HCT116 (cell line): ENCODE measurements around the gene NLRP7. TPM values are rescaled to one million over a fixed set of nuclear protein-coding genes. Genes with fewer than 3 reads are reported as not detected.

ENCODE experiments used
- ATAC-seq: fragments of 200-7000 bp; cut with Tn5 transposase; 2 replicates; pipeline ENCODE4 v1.9.1; 2020; ENCODE audit warnings: mild to moderate bottlenecking, moderate library complexity
- BruUV-seq: library from RNA; stranded (reverse); fragments of 400-500 nt; replicated peaks from 2 replicates; lab custom pipeline; 2021; lab: Mats Ljungman, UMichigan
- CTCF ChIA-PET: fragments of 300-600 bp; sonication (Branson Sonifier 250); formaldehyde crosslinking; loops from one replicate; lab custom pipeline; 2021; ENCODE audit warnings: antibody characterized with exemption; lab: Charles Lee
- POLR2A ChIA-PET: fragments of 300-600, 350-600 bp; sonication (Branson Sonifier 250); formaldehyde crosslinking; loops from one replicate; lab custom pipeline; 2021; ENCODE audit warnings: antibody characterized with exemption; lab: Charles Lee
- RAD21 ChIA-PET, 2 experiments: fragments of 300-600 bp; sonication (Branson Sonifier 250); formaldehyde crosslinking; loops; one replicate each; lab custom pipeline; 2023; ENCODE audit warnings: low total read pairs in 2 of 2; ENCODE audit not compliant: uncharacterized antibody in 2 of 2, unreplicated experiment in 2 of 2, low non-redundant PET in 1 of 2; lab: Charles Lee
- DNase-seq: peaks from one replicate; pipeline ENCODE4 v3.0.0-alpha.2; 2010; ENCODE audit warnings: low read depth, low spot score
- H2AFZ ChIP-seq: fragments of 200-600 bp; shearing (Covaris generic), sonication (generic); 2 replicates; pipeline ENCODE4 v1.6.1; 2017; ENCODE audit warnings: low read depth, mixed run types, mixed read lengths, antibody characterized with exemption, low read length; ENCODE audit not compliant: poor library complexity, severe bottlenecking
- H3K27ac ChIP-seq: 2 replicates; pipeline ENCODE4 v1.5.1; 2012; ENCODE audit warnings: low read depth, low read length
- H3K27me3 ChIP-seq: fragments of 200-600 bp; sonication (generic); 2 replicates; pipeline ENCODE4 v1.6.1; 2016; ENCODE audit warnings: mixed run types, low read length, mixed read lengths; ENCODE audit not compliant: insufficient read depth
- H3K36me3 ChIP-seq, 2 experiments: fragments of 200-500 bp in 1 of 2; fragments of 200-600 bp in 1 of 2; sonication (Bioruptor generic) in 1 of 2; sonication (generic) in 1 of 2; 2 replicates each; pipeline versions ENCODE4 v1.5.1 to v1.6.1; 2014 to 2016; ENCODE audit warnings: low read length in 2 of 2, inconsistent platforms in 1 of 2, mixed read lengths in 1 of 2, mixed run types in 1 of 2; ENCODE audit not compliant: insufficient read depth in 2 of 2, control insufficient read depth in 1 of 2
- H3K4me1 ChIP-seq, 2 experiments: fragments of 200-600 bp in 1 of 2; sonication (generic) in 1 of 2; 2 replicates each; pipeline versions ENCODE4 v1.5.1 to v1.6.1; 2012 to 2017; ENCODE audit warnings: low read length in 2 of 2, inconsistent platforms in 1 of 2, mild to moderate bottlenecking in 1 of 2, mixed read lengths in 1 of 2, mixed run types in 1 of 2, moderate library complexity in 1 of 2; ENCODE audit not compliant: insufficient read depth in 2 of 2, control insufficient read depth in 1 of 2
- H3K4me2 ChIP-seq: fragments of 200-600 bp; sonication (generic); 2 replicates; pipeline ENCODE4 v1.6.1; 2017; ENCODE audit warnings: mixed run types, low read length, mixed read lengths
- H3K4me3 ChIP-seq, 2 experiments: fragments of 200-600 bp in 1 of 2; sonication (generic) in 1 of 2; replicated peaks in 1 of 2; 2 replicates each; pipeline ENCODE4 v1.5.1; 2011 to 2016; ENCODE audit warnings: low read length in 2 of 2, control low read depth in 1 of 2, low read depth in 1 of 2, mild to moderate bottlenecking in 1 of 2, mixed read lengths in 1 of 2, mixed run types in 1 of 2
- H3K79me2 ChIP-seq: fragments of 200-600 bp; sonication (generic); 2 replicates; pipeline ENCODE4 v1.6.1; 2017; ENCODE audit warnings: mild to moderate bottlenecking, mixed run types, low read length, moderate library complexity, mixed read lengths; ENCODE audit not compliant: insufficient read depth
- H3K9ac ChIP-seq: fragments of 200-600 bp; sonication (generic); 2 replicates; pipeline ENCODE4 v1.6.1; 2016; ENCODE audit warnings: low read length, mixed read lengths
- H3K9me2 ChIP-seq: fragments of 200-600 bp; sonication (generic), shearing (Covaris generic); 2 replicates; pipeline ENCODE4 v1.6.1; 2017; ENCODE audit warnings: mixed run types, mild to moderate bottlenecking, moderate library complexity; ENCODE audit not compliant: insufficient read depth
- H3K9me3 ChIP-seq, 2 experiments: fragments of 200-500 bp in 1 of 2; fragments of 200-600 bp in 1 of 2; sonication (Bioruptor generic) in 1 of 2; sonication (generic) in 1 of 2; 2 replicates each; pipeline ENCODE4 v1.6.1; 2014 to 2017; ENCODE audit warnings: low read length in 2 of 2, mixed read lengths in 2 of 2, inconsistent platforms in 1 of 2, low read depth in 1 of 2, mild to moderate bottlenecking in 1 of 2, mixed run types in 1 of 2, moderate library complexity in 1 of 2; ENCODE audit not compliant: control insufficient read depth in 1 of 2, insufficient read depth in 1 of 2
- H4K20me1 ChIP-seq: fragments of 200-600 bp; sonication (generic), shearing (Covaris generic); 2 replicates; pipeline ENCODE4 v1.6.1; 2017; ENCODE audit warnings: mixed run types, mild to moderate bottlenecking, moderate library complexity; ENCODE audit not compliant: insufficient read depth
- CBX3 ChIP-seq: IDR thresholded peaks from 2 replicates; pipeline ENCODE4 v1.6.1; 2012; ENCODE audit warnings: low read depth
- CEBPB ChIP-seq: IDR thresholded peaks from 2 replicates; pipeline ENCODE4 v1.6.1; 2012; ENCODE audit warnings: low read depth
- ELF1 ChIP-seq: IDR thresholded peaks from 2 replicates; pipeline ENCODE4 v1.6.1; 2012; ENCODE audit warnings: low read depth, borderline replicate concordance
- EZH2phosphoT487 ChIP-seq: fragments of 200-600 bp; IDR thresholded peaks from 2 replicates; pipeline ENCODE4 v1.6.1; 2018; ENCODE audit warnings: antibody characterized with exemption, borderline replicate concordance
- FOSL1 ChIP-seq: IDR thresholded peaks from 2 replicates; pipeline ENCODE4 v1.6.1; 2012; ENCODE audit warnings: low read depth
- JUND ChIP-seq: IDR thresholded peaks from 2 replicates; pipeline ENCODE4 v1.6.1; 2012
- POLR2A ChIP-seq: IDR thresholded peaks from 2 replicates; pipeline ENCODE4 v1.7.0; 2011; ENCODE audit warnings: borderline replicate concordance; ENCODE audit not compliant: insufficient read depth, insufficient read length; ENCODE audit errors: extremely low read depth
- POLR2AphosphoS5 ChIP-seq: IDR thresholded peaks from 2 replicates; pipeline ENCODE4 v1.6.1; 2011; ENCODE audit warnings: mild to moderate bottlenecking, low read depth, low read length, moderate library complexity
- RAD21 ChIP-seq: IDR thresholded peaks from 2 replicates; pipeline ENCODE4 v1.6.1; 2012; ENCODE audit warnings: low read depth, mild to moderate bottlenecking
- SIN3A ChIP-seq: IDR thresholded peaks from 2 replicates; pipeline ENCODE4 v1.6.1; 2012; ENCODE audit warnings: low read depth
- YY1 ChIP-seq: IDR thresholded peaks from 2 replicates; pipeline ENCODE4 v1.6.1; 2011; ENCODE audit warnings: low read length, low read depth, moderate library complexity, mild to moderate bottlenecking; ENCODE audit not compliant: insufficient replicate concordance; ENCODE audit errors: extremely low read depth
- ZFX ChIP-seq: fragments of 450-650 bp; IDR thresholded peaks from 2 replicates; pipeline ENCODE4 v1.6.1; 2017
- ZNF274 ChIP-seq: fragments of 200-500 bp; sonication (Bioruptor generic); IDR thresholded peaks from 2 replicates; pipeline ENCODE4 v1.6.1; 2014; ENCODE audit warnings: mild to moderate bottlenecking, low read depth, low read length, inconsistent platforms
- intact Hi-C: fragments of 100-400 bp; cut with micrococcal nuclease; formaldehyde crosslinking; loops from 2 replicates; pipeline ENCODE4 v1.10.0; 2022
- total RNA-seq: library from RNA; stranded (reverse); gene quantifications from one replicate; pipeline ENCODE4 v1.2.1, GENCODE V29; 2021; ENCODE audit not compliant: unreplicated experiment
- TF ChIP-seq, protein P1 (sequence below), 3 experiments: fragments of 200-600 bp in 1 of 3; sonication (generic) in 1 of 3; IDR thresholded peaks in 2 of 3; conservative IDR thresholded peaks in 1 of 3; 2 replicates each; pipeline ENCODE4 v1.5.1; 2012 to 2017; ENCODE audit warnings: low read depth in 2 of 3, low read length in 2 of 3, antibody characterized with exemption in 1 of 3, borderline replicate concordance in 1 of 3, control low read depth in 1 of 3, mild to moderate bottlenecking in 1 of 3, mixed read lengths in 1 of 3, mixed run types in 1 of 3, moderate library complexity in 1 of 3; ENCODE audit not compliant: insufficient read depth in 1 of 3
- TF ChIP-seq, protein P2 (sequence below): IDR thresholded peaks from 2 replicates; pipeline ENCODE4 v1.6.1; 2012; ENCODE audit warnings: low read depth
- TF ChIP-seq, protein P3 (sequence below): IDR thresholded peaks from 2 replicates; pipeline ENCODE4 v1.6.1; 2011; ENCODE audit warnings: mild to moderate bottlenecking, low read length, moderate library complexity; ENCODE audit not compliant: insufficient replicate concordance; ENCODE audit errors: extremely low read depth

Gene NLRP7
- total RNA-seq, 1 experiment from 2014 or later = not detected

DNA sequence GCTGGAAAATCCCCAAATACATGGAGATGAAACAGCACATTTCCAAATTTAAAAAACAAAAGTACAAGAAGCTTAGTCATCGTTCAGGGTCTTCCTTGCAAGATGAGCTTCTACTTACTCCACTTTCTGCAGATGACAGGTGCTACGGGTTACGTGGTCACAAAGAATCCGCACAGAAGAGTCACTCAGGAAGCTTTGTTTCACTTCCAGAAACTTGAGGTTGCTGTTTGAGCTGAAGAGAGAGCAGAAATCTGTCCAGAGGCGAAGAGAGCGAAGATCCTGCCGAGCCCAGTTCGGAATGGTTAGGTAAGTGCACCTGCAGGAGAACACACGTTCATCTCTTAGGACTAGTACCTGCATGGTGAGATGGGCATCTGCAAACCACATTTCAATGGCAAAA, 9.4 kb downstream of the NLRP7 start:
- Histone ChIP-seq H4K20me1 (no peaks in the 10 kb centered on the region), H3K4me1 (no peaks in the 10 kb centered on the region), H3K4me3 (no peak overlapping the region), H3K27me3 (peaks cover 3% of the 10 kb centered on the region; the same call in 1 of the 2 replicates), H3K79me2 (no peaks in the 10 kb centered on the region), H3K9me3 (no peaks in the 10 kb centered on the region), H3K4me2 (no peak overlapping the region), H3K36me3 (no peaks in the 10 kb centered on the region)
- ChIA-PET RAD21 (interaction anchor here in 1 of 2 experiments (0.7 kb wide), 1 partner anchor 22 kb away, joined by 5 read pairs; no protein-coding TSS in a partner anchor), POLR2A (interaction anchor here (0.7 kb wide), 1 partner anchor 67 kb away, joined by 3 read pairs; no protein-coding TSS in a partner anchor)
- no TSS peak for BruUV-seq
- no peak for TF ChIP-seq EZH2phosphoT487
- no peak for TF ChIP-seq SIN3A
- TF ChIP-seq POLR2A = no peak
- TF ChIP-seq, protein P1, sequence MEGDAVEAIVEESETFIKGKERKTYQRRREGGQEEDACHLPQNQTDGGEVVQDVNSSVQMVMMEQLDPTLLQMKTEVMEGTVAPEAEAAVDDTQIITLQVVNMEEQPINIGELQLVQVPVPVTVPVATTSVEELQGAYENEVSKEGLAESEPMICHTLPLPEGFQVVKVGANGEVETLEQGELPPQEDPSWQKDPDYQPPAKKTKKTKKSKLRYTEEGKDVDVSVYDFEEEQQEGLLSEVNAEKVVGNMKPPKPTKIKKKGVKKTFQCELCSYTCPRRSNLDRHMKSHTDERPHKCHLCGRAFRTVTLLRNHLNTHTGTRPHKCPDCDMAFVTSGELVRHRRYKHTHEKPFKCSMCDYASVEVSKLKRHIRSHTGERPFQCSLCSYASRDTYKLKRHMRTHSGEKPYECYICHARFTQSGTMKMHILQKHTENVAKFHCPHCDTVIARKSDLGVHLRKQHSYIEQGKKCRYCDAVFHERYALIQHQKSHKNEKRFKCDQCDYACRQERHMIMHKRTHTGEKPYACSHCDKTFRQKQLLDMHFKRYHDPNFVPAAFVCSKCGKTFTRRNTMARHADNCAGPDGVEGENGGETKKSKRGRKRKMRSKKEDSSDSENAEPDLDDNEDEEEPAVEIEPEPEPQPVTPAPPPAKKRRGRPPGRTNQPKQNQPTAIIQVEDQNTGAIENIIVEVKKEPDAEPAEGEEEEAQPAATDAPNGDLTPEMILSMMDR (IDR thresholded peaks at IDR 0.05 in 2 of 3, conservative IDR thresholded peaks at IDR 0.05 in 1 of 3; ENCODE audit: borderline replicate concordance in 1 of 3, insufficient read depth in 1 of 3, low read depth in 2 of 3, low read length in 2 of 3) = no peak
- no peak for TF ChIP-seq ZFX
- TF ChIP-seq, protein P2, sequence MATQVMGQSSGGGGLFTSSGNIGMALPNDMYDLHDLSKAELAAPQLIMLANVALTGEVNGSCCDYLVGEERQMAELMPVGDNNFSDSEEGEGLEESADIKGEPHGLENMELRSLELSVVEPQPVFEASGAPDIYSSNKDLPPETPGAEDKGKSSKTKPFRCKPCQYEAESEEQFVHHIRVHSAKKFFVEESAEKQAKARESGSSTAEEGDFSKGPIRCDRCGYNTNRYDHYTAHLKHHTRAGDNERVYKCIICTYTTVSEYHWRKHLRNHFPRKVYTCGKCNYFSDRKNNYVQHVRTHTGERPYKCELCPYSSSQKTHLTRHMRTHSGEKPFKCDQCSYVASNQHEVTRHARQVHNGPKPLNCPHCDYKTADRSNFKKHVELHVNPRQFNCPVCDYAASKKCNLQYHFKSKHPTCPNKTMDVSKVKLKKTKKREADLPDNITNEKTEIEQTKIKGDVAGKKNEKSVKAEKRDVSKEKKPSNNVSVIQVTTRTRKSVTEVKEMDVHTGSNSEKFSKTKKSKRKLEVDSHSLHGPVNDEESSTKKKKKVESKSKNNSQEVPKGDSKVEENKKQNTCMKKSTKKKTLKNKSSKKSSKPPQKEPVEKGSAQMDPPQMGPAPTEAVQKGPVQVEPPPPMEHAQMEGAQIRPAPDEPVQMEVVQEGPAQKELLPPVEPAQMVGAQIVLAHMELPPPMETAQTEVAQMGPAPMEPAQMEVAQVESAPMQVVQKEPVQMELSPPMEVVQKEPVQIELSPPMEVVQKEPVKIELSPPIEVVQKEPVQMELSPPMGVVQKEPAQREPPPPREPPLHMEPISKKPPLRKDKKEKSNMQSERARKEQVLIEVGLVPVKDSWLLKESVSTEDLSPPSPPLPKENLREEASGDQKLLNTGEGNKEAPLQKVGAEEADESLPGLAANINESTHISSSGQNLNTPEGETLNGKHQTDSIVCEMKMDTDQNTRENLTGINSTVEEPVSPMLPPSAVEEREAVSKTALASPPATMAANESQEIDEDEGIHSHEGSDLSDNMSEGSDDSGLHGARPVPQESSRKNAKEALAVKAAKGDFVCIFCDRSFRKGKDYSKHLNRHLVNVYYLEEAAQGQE = no peak
- TF ChIP-seq YY1 = no peak
- TF ChIP-seq JUND = no peak
- TF ChIP-seq, protein P3, sequence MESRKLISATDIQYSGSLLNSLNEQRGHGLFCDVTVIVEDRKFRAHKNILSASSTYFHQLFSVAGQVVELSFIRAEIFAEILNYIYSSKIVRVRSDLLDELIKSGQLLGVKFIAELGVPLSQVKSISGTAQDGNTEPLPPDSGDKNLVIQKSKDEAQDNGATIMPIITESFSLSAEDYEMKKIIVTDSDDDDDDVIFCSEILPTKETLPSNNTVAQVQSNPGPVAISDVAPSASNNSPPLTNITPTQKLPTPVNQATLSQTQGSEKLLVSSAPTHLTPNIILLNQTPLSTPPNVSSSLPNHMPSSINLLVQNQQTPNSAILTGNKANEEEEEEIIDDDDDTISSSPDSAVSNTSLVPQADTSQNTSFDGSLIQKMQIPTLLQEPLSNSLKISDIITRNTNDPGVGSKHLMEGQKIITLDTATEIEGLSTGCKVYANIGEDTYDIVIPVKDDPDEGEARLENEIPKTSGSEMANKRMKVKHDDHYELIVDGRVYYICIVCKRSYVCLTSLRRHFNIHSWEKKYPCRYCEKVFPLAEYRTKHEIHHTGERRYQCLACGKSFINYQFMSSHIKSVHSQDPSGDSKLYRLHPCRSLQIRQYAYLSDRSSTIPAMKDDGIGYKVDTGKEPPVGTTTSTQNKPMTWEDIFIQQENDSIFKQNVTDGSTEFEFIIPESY = no peak
- no peak for TF ChIP-seq FOSL1
- TF ChIP-seq ELF1 = no peak
- TF ChIP-seq ZNF274 = no peak
- TF ChIP-seq CBX3 = no peak
- no peak for TF ChIP-seq CEBPB
- TF ChIP-seq RAD21 = no peak
- no peak for TF ChIP-seq POLR2AphosphoS5
- TF ChIP-seq, all 23 proteins: peak for 0
- no peak for DNase-seq
- intact Hi-C loops = no loop called here
- H2AFZ ChIP-seq = no peak overlapping the region
- ATAC-seq = no peak
- no peaks in the 10 kb centered on the region for H3K9me2 ChIP-seq
- no peak overlapping the region for H3K9ac ChIP-seq
- H3K27ac ChIP-seq = no peak overlapping the region
- CTCF ChIA-PET = no interaction called here
